Spleen (tissue), 11 donors: ENCODE data around the gene GIGYF2. TPM values are rescaled to one million over a fixed set of nuclear protein-coding genes. Genes with fewer than 3 reads are reported as not detected.

Source experiments
- DNase-seq: peaks from one replicate; pipeline ENCODE4 v3.0.0-alpha.2; 2020
- H3K27ac ChIP-seq, 8 donors: fragments of 200-600 bp; sonication (generic) in 7 of 8; 1 replicate in 4 of 8; 2 replicates in 4 of 8; pipeline versions ENCODE4 v1.5.0 to v1.8.0; 2016 to 2021; ENCODE audit warnings: inconsistent platforms in 4 of 8, mild to moderate bottlenecking in 4 of 8, moderate library complexity in 1 of 8
- H3K27me3 ChIP-seq, 7 donors: fragments of 200-600 bp; sonication (generic) in 6 of 7; replicated peaks in 1 of 7; 1 replicate in 4 of 7; 2 replicates in 3 of 7; pipeline versions ENCODE4 v1.5.0 to v1.8.0; 2016 to 2021; ENCODE audit warnings: inconsistent platforms in 3 of 7, mild to moderate bottlenecking in 1 of 7
- H3K36me3 ChIP-seq, 6 donors: fragments of 200-600 bp; sonication (generic) in 5 of 6; 1 replicate in 4 of 6; 2 replicates in 2 of 6; pipeline versions ENCODE4 v1.5.0 to v1.8.0; 2016 to 2021; ENCODE audit warnings: inconsistent platforms in 2 of 6
- H3K4me1 ChIP-seq, 6 donors: fragments of 200-600 bp; sonication (generic) in 5 of 6; 1 replicate in 3 of 6; 2 replicates in 3 of 6; pipeline versions ENCODE4 v1.5.0 to v1.8.0; 2016 to 2021; ENCODE audit warnings: inconsistent platforms in 3 of 6
- H3K4me3 ChIP-seq, 8 donors: fragments of 200-600 bp; sonication (generic) in 7 of 8; 1 replicate in 4 of 8; 2 replicates in 4 of 8; pipeline versions ENCODE4 v1.5.0 to v1.8.0; 2016 to 2021; ENCODE audit warnings: inconsistent platforms in 4 of 8, mild to moderate bottlenecking in 4 of 8, moderate library complexity in 2 of 8
- H3K9me3 ChIP-seq, 8 donors: fragments of 200-600 bp; sonication (generic) in 7 of 8; 1 replicate in 4 of 8; 2 replicates in 4 of 8; pipeline versions ENCODE4 v1.5.0 to v1.8.0; 2016 to 2021; ENCODE audit warnings: inconsistent platforms in 4 of 8
- POLR2A ChIP-seq, 3 donors: fragments of 450-650 bp; IDR thresholded peaks; one replicate each; pipeline ENCODE4 v1.5.1; 2017; ENCODE audit warnings: antibody characterized with exemption in 3 of 3, mild to moderate bottlenecking in 1 of 3
- POLR2AphosphoS5 ChIP-seq, 3 donors: sonication (generic); formaldehyde crosslinking; IDR thresholded peaks; one replicate each; pipeline ENCODE4 v1.5.1; 2017; ENCODE audit warnings: antibody characterized with exemption in 3 of 3
- WGBS, 5 donors: extraction: QIAGEN DNeasy Blood & Tissue Kit in 3 of 5; methylation state at CpG; one replicate each; pipeline versions ENCODE4 v1.1.5 to v1.1.7; 2013 to 2018; 5-methylcytosine and 5-hydroxymethylcytosine counted together
- intact Hi-C: fragments of 100-400 bp; cut with DNase I; formaldehyde crosslinking; loops from one replicate; pipeline ENCODE4 v1.15.0; 2023; ENCODE audit warnings: low total_unique reads
- polyA plus RNA-seq, 3 donors: library from polyadenylated mRNA; stranded (reverse); fragments of 200-250 nt; gene quantifications; one replicate each; pipeline ENCODE4 v1.2.1, GENCODE V29; 2013
- total RNA-seq, 7 donors: library from RNA; depleted of rRNA in 3 of 7; stranded (reverse); fragments of >200 nt in 3 of 7; fragmentation: NEBNext Ultra II Directional in 4 of 7; extraction: Animal tissue kit (Norgen Biotek cat#: 25700) in 4 of 7; gene quantifications; one replicate each; pipeline versions ENCODE4 v1.1.0 to v1.2.1, GENCODE V29; 2016 to 2021
- TF ChIP-seq, protein P1 (sequence below), 11 experiments: fragments of 200-600 bp in 7 of 11; fragments of 450-650 bp in 4 of 11; sonication (generic) in 4 of 11; IDR thresholded peaks in 8 of 11; conservative IDR thresholded peaks in 3 of 11; 1 replicate in 7 of 11; 2 replicates in 4 of 11; pipeline versions ENCODE4 v1.4.0 to v1.8.0; 2016 to 2021; ENCODE audit warnings: antibody characterized with exemption in 11 of 11, inconsistent platforms in 4 of 11, mild to moderate bottlenecking in 1 of 11
- donor health status: healthy with polysubstance abuse.
- donor health status: DM: no; HTN: no; CAD: no; lungs with moderate emphysema.
- donor health status: DM: no; HTN: no; CAD: no.
- donor health status: Bipolar disorder and iron deficiency.
- donor health status: healthy.
- donor health status: DM: no; HTN: no; CAD: no.
- donor health status: DM: yes; HTN: yes; CAD: no.

GIGYF2 gene
- total and polyA plus RNA-seq, 10 donors = 7.3 to 116 (median 97.2) TPM

DNA sequence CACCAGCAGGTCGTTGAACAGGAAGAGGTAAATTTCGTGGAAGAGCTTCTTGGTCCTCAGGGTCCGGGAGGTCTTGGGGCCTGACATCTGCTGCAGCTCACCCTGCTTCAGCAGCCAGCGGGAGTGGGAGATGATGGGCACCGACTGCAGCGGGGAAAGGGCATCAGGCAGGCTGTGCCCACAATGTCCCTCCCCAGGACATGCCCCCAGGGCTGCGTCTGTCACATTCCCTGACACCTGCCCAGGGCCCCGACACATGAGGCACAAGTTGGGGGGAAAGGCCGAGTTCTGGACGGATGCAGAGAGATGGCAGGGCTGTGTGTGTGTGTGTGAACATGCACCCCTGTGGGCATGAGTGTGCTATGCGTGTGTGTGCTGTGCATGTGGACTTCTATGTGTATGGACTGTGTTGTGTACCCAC lies 186.9 kb downstream of the GIGYF2 start:
- TF ChIP-seq, protein P1, sequence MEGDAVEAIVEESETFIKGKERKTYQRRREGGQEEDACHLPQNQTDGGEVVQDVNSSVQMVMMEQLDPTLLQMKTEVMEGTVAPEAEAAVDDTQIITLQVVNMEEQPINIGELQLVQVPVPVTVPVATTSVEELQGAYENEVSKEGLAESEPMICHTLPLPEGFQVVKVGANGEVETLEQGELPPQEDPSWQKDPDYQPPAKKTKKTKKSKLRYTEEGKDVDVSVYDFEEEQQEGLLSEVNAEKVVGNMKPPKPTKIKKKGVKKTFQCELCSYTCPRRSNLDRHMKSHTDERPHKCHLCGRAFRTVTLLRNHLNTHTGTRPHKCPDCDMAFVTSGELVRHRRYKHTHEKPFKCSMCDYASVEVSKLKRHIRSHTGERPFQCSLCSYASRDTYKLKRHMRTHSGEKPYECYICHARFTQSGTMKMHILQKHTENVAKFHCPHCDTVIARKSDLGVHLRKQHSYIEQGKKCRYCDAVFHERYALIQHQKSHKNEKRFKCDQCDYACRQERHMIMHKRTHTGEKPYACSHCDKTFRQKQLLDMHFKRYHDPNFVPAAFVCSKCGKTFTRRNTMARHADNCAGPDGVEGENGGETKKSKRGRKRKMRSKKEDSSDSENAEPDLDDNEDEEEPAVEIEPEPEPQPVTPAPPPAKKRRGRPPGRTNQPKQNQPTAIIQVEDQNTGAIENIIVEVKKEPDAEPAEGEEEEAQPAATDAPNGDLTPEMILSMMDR (IDR thresholded peaks at IDR 0.05 in 8 of 11, conservative IDR thresholded peaks at IDR 0.05 in 3 of 11) = no peak
- TF ChIP-seq POLR2AphosphoS5 (IDR thresholded peaks at IDR 0.05) (no peak), POLR2A (IDR thresholded peaks at IDR 0.05) (no peak)
- DNase-seq = peak; percentile 63
- H3K4me3 ChIP-seq = no peak overlapping the region
- no peak overlapping the region for H3K27ac ChIP-seq
- H3K36me3 ChIP-seq = no peaks in the 10 kb centered on the region
- no peaks in the 10 kb centered on the region for H3K9me3 ChIP-seq
- WGBS, 5 donors = 80 to 92% (median 85%) methylated on average over 11 of the region's 11 CpGs
- H3K27me3 ChIP-seq = peaks cover 0 to 17% (median 0%) of the 10 kb centered on the region in 7 donors
- intact Hi-C loops = no loop called here
- H3K4me1 ChIP-seq = no peaks in the 10 kb centered on the region

DNA sequence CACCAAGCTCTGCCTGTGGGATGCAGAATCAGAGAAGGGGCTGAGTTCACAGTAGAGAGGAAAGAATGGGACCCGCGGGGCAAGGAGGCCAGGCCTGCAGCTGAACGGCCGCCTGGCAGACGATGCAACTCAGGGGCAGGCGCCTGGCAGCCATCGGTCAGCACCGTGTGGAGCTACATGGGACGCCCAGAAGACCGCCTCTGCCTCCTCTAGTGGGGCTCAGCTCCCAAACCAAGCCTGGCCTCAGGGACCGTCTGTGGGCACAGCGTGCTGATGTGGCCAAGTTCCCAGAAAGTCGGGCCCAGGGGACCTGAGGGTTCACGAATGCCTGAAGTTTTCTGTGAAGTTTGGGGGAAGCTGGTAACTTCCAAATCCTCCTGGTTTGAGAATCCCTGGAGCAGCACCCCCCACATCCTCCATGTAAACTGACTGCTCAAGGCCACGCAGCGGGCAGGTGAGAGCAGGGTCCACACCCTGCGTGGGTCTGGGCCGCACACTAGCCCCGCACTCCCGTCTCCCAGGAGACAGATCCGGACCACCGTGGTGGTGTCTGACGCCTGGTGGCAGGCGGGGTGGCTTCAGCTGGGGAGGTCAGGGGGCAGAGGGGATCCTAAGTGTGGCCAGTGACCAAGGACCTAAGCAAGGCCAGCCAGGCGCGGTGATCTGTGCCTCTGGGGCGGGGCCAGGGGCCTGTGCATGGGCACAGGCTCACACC lies 187.6 kb downstream of the GIGYF2 start:
- intact Hi-C loops = no loop called here
- H3K9me3 ChIP-seq = no peaks in the 10 kb centered on the region
- no peak overlapping the region for H3K4me3 ChIP-seq
- TF ChIP-seq POLR2A (IDR thresholded peaks at IDR 0.05) = no peak
- no peak for TF ChIP-seq POLR2AphosphoS5 (IDR thresholded peaks at IDR 0.05)
- TF ChIP-seq, protein P1 (IDR thresholded peaks at IDR 0.05 in 8 of 11, conservative IDR thresholded peaks at IDR 0.05 in 3 of 11) = no peak
- whole genome bisulfite sequencing, 5 donors = 84 to 92% (median 90%) methylated on average over 21 to 27 of the region's 27 CpGs
- H3K27me3 ChIP-seq = peaks cover 0 to 17% (median 0%) of the 10 kb centered on the region in 7 donors
- peak; percentile 71 for DNase-seq
- H3K36me3 ChIP-seq = no peaks in the 10 kb centered on the region
- no peaks in the 10 kb centered on the region for H3K4me1 ChIP-seq
- H3K27ac ChIP-seq = no peak overlapping the region

DNA sequence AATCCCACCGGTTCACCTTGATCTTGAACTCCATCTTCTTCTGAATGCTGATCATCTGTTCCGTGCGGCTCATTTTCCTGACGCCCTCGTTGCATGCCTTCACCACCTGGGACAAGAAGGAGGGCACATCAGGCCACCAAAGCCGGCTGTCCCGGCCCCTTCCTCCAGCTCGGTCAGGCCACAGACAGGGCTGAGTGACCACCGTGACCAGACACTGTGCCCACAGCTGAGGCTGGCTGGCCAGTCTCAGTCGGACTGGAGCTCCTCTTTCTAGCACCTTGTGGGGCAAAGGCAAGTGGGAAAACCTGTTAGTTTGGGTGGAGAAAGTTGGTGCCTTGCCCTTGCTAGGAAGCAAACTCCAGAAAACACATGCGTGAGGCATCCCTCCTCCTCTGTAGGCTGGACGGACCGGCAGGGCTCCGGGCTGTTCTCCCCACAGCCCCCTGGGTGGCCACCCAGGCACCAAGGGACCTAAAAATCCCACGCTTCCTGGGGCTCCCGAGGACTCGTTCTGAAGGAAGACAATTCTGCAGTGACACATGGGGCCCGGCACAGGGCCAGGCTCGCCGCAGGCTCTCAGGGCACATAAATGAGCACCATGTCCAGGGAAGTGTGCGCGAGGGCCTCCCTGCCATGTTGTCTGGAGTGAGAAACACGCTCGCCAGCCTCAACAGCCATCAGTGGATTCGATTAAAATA lies 188.3 kb downstream of the GIGYF2 start:
- peaks cover 0 to 21% (median 0%) of the 10 kb centered on the region in 7 donors for H3K27me3 ChIP-seq
- no peaks in the 10 kb centered on the region for H3K36me3 ChIP-seq
- WGBS, 5 donors = 86 to 94% (median 88%) methylated on average over 22 to 25 of the region's 25 CpGs
- no peak overlapping the region for H3K4me3 ChIP-seq
- H3K9me3 ChIP-seq = no peaks in the 10 kb centered on the region
- H3K4me1 ChIP-seq = no peaks in the 10 kb centered on the region
- no peak overlapping the region for H3K27ac ChIP-seq
- TF ChIP-seq POLR2A (IDR thresholded peaks at IDR 0.05) (no peak), POLR2AphosphoS5 (IDR thresholded peaks at IDR 0.05) (no peak)
- TF ChIP-seq, protein P1 (IDR thresholded peaks at IDR 0.05 in 8 of 11, conservative IDR thresholded peaks at IDR 0.05 in 3 of 11) = no peak
- intact Hi-C loops = no loop called here
- DNase-seq = peak; percentile 58

DNA sequence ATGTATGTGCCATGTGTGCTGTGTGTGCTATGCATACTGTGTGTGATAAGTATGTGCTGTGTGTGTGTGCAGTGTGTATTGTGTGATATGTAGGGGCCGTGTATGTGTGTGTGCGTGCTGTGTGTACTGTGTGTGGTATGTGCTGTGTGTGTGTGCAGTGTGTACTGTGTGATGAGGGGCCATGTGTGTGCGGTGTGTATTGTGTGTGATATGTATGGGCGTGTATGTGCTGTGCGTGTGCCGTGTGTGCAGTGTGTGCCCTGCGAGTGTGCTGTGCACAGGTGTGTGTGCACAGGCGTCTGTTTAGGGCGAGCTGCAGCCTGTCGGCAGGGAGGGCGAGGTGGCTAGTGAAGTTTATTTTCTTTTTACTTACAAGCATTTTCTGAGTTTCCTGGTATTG lies 189.0 kb downstream of the GIGYF2 start:
- TF ChIP-seq, protein P1 (IDR thresholded peaks at IDR 0.05 in 8 of 11, conservative IDR thresholded peaks at IDR 0.05 in 3 of 11) = no peak
- no peak for TF ChIP-seq POLR2AphosphoS5 (IDR thresholded peaks at IDR 0.05)
- whole genome bisulfite sequencing, 5 donors = 89 to 96% (median 93%) methylated on average over 11 of the region's 11 CpGs
- Histone ChIP-seq H3K4me3 (no peak overlapping the region), H3K27ac (no peak overlapping the region), H3K27me3 (peaks cover 0 to 29% (median 0%) of the 10 kb centered on the region in 7 donors), H3K4me1 (peaks cover 0 to 7% (median 2%) of the 10 kb centered on the region in 6 donors), H3K36me3 (no peaks in the 10 kb centered on the region), H3K9me3 (no peaks in the 10 kb centered on the region)
- DNase-seq = no peak
- intact Hi-C loops = no loop called here
